ENCODE data around the gene PAH.

The PAH gene

GRCh38 chr12:102950107-102950949 is 33.3 kb upstream of the PAH start:
- DNase-seq = no peak

DNA sequence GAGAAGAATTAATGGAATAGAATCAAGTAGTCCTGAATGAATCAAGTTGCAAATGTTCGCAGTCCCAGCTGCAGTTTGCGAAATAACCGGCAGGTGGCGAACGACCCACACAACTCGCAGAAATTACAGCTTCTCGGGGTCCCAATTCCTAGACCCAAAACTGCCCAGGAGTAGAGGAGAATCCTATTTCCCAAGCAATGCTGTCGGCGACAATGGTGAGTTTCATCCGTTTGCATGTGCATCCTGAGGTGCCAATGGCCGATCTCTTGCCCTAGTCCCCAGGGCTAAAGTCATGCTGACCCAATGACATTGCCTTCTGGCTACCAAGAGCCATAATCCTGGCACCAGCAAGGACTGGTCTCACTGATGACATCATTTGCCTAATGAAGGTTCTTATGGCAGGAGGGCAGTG is 31.9 kb upstream of the PAH start:
- DNase-seq = peak; percentile 31 to 64 (median 49)

DNA sequence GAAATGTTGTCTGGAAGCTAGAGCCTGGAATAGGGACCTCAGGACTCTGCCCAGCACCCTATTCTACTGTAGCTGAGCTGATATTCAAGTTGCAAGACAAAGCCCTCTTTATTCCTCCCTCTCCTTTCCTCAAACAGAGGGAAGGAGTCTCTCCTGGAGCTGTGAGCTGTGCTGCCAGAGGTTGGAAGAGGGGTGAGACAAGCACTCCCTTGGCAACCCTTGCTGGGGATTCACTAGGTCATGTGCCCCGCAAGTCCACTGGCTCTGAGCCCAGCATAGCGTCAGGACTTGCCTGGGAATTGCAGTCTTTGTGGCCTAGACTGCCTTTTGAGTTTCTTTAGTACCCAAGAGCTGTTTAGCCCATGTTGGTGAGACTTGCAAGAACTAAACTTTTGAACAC is 29.0 kb upstream of the PAH start:
- no peak for DNase-seq

DNA sequence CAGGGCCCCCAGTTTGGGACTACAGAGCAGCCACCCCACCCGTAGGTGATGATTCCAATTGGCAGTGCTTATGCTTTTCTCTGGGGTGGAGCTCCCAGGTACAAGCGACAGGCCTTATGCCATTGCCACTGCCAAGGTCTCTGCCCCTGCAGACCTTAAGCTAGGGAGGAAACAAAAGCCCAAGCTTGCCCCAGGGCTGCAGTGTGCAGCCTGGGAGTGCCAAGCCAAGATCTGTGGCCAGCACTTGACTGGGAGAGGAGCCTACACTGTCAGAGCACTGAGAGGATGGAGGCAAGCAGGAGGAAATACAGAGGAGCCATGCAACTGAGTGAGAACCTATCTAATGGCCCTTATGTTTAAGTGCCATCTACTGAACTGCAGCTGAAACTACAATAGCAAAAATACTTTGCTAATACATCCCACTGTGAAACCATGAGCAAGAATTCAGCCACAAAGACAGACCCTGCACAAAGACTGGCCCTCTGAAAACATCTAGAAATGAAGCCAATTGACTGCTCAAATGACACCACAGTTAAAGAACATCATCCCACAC is 22.7 kb upstream of the PAH start:
- DNase-seq = no peak

GRCh38 chr12:102939059-102939458 is 22.0 kb upstream of the PAH start:
- no peak for DNase-seq

GRCh38 chr12:102933168-102933567 is 16.1 kb upstream of the PAH start:
- DNase-seq = no peak

DNA sequence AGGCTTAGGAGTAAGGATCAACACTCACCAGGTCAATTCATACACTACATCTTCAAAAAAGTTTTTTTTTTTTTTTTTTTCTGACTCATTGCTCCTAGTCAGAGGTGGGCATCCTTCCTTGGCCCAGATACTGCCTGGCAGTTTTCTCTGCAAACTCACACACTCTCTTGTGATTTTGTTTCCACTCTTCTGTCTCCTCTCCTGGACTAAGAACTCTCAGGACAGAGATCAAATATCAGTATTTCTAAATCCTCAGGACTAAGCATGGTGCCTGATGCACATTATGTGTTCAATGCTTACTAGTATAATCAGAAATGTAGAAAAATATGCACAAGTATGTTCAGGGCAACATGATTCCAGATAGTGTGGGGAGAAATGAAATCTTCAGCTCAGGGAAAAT is 10.2 kb upstream of the PAH start:
- DNase-seq = no peak

DNA sequence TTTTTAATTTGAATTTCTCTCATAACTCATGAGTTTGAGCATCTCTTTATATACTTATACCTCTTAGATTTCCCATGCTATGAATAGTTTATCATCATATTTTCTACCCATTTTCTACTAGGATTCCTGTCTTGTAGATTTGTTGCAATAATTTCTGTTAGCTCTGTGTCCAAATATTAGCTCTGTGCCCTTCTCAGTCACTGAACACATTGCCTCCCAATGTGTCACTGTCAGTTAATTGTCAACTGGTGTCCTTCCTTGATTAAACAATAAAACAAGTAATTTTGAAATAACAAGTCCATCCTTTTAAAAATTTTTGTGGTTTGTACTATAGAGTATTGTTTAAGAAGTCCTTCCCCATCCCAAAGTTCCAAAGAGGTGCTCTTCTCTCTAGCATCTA is 4.2 kb upstream of the PAH start:
- no peak for DNase-seq

- DNase-seq = no peak
Observed at GRCh38 chr12:102920271-102920670, 3.2 kb upstream of the PAH start.

GRCh38 chr12:102918840-102919239 is 1.8 kb upstream of the PAH start:
- no peak for DNase-seq

- DNase-seq = no peak
Observed at GRCh38 chr12:102916252-102917025, 605 bp downstream of the PAH start.

GRCh38 chr12:102913453-102914226 is 3.4 kb downstream of the PAH start:
- DNase-seq = no peak

DNA sequence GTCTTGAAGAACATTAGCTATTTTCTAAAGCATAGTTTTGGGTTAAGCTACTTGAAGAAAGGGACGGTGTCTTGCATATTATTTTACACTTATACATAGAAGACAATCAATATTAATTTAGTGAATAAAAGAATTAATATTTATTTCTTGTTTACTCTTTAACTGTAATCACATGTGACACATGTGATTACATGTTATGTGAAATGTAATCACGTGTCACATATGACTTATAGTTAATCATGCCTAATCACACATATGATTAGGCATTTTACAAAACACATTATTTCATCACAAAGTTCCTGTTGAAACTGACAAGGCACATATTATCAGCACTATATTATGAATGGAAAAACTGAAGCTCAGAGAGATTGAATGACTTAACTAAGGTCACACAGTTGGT is 4.8 kb downstream of the PAH start:
- DNase-seq = no peak

- no peak for DNase-seq
Observed at GRCh38 chr12:102911320-102911719, 5.7 kb downstream of the PAH start.

GRCh38 chr12:102910792-102911191 is 6.3 kb downstream of the PAH start:
- no peak for DNase-seq

- DNase-seq = no peak
Observed at GRCh38 chr12:102910137-102910536, 6.9 kb downstream of the PAH start.

DNA sequence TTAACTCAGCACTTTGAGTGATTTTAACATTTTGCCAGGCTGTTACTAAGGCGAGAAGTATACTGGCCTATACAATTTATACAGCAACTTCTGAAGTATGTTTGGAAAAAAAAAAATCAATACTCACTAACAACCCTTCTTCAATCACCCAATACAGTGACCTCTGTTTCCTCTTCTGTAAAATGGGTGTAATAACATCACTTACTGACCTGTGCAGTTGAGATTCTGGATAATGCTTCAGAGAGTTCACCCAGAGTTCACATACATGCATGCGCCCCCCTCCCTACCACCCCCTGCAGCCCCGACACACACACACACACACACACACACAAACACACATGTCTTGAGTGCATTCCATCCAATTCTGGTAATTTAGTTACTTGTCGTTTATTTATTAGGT is 9.1 kb downstream of the PAH start:
- no peak for DNase-seq

- no peak for DNase-seq
Observed at GRCh38 chr12:102905229-102905628, 11.8 kb downstream of the PAH start.

- no peak for DNase-seq
Observed at GRCh38 chr12:102903337-102904007, 13.6 kb downstream of the PAH start.

- no peak for DNase-seq
Observed at GRCh38 chr12:102902093-102902492, 15.0 kb downstream of the PAH start.

DNA sequence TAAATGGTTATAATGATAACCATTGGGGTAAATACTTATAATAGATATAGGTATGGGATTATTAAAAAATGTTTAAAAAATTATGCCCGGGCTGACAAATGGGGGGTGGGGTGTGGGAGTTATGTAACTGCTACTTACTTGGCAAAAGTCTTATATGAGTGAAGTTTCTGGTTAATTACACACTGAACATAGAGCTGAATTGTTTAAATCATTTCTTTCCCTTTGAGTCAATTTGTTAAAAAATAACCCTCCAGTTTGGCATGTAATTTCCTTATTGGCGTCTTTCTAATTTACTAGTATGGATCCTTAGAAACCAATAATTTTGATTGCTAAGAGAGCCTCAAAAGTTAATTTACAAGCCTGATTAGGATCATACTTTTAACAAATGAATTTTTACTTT is 16.7 kb downstream of the PAH start:
- no peak for DNase-seq

GRCh38 chr12:102896067-102896466 is 21.0 kb downstream of the PAH start:
- DNase-seq = no peak
